Mammary epithelial cell (primary cell): ENCODE data around the gene MED22.

Experiments used
- EZH2 ChIP-seq: IDR thresholded peaks from 2 replicates; pipeline ENCODE4 v1.6.1; 2012; ENCODE audit warnings: low read length, inconsistent platforms, borderline replicate concordance
- TF ChIP-seq, protein P1 (sequence below), 2 donors: IDR thresholded peaks in 1 of 2; conservative IDR thresholded peaks in 1 of 2; 2 replicates each; pipeline ENCODE4 v1.5.1; 2011 to 2012; ENCODE audit warnings: inconsistent platforms in 2 of 2, low read length in 2 of 2, mild to moderate bottlenecking in 2 of 2, control low read depth in 1 of 2, low read depth in 1 of 2; ENCODE audit not compliant: insufficient read depth in 1 of 2; ENCODE audit errors: extremely low read depth in 1 of 2

DNA sequence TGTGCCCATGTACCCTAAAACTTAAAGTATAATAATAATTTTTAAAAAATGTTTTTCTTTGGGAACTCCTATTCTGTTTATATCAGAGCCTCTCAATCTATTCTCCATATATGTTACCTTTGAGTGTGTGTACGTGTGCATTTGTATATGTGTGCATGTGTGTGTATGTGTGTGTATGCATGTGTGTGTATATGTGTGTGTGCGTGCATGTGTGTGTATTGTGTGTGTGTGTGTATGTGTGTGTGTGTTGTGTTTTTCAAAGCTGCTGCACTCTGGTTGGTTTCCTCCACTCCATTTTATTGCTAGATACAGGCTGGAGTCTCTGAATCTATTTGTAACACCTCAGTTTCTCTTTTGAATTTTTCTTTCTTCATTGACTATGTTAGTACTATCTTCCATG is 31.9 kb downstream of the MED22 start:
- TF ChIP-seq, protein P1, sequence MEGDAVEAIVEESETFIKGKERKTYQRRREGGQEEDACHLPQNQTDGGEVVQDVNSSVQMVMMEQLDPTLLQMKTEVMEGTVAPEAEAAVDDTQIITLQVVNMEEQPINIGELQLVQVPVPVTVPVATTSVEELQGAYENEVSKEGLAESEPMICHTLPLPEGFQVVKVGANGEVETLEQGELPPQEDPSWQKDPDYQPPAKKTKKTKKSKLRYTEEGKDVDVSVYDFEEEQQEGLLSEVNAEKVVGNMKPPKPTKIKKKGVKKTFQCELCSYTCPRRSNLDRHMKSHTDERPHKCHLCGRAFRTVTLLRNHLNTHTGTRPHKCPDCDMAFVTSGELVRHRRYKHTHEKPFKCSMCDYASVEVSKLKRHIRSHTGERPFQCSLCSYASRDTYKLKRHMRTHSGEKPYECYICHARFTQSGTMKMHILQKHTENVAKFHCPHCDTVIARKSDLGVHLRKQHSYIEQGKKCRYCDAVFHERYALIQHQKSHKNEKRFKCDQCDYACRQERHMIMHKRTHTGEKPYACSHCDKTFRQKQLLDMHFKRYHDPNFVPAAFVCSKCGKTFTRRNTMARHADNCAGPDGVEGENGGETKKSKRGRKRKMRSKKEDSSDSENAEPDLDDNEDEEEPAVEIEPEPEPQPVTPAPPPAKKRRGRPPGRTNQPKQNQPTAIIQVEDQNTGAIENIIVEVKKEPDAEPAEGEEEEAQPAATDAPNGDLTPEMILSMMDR (conservative IDR thresholded peaks at IDR 0.05 in 1 of 2, IDR thresholded peaks at IDR 0.05 in 1 of 2; ENCODE audit: extremely low read depth in 1 of 2, insufficient read depth in 1 of 2, low read depth in 1 of 2, low read length in 2 of 2) = no peak
- TF ChIP-seq EZH2 = no peak
